Skeletal muscle tissue (tissue), 4 donors: ENCODE measurements around the gene ACO2. TPM values are rescaled to one million over a fixed set of nuclear protein-coding genes. Genes with fewer than 3 reads are reported as not detected.

Experiments used
- H3K27ac ChIP-seq: one replicate; pipeline ENCODE4 v1.7.0; 2013; ENCODE audit warnings: mild to moderate bottlenecking, low read depth, low read length, inconsistent platforms
- H3K27me3 ChIP-seq, 3 donors: one replicate each; pipeline ENCODE4 v1.7.0; 2013; ENCODE audit warnings: low read length in 3 of 3; ENCODE audit not compliant: control insufficient read depth in 3 of 3, insufficient read depth in 3 of 3
- H3K36me3 ChIP-seq, 3 donors: one replicate each; pipeline ENCODE4 v1.7.0; 2013; ENCODE audit warnings: low read length in 3 of 3; ENCODE audit not compliant: control insufficient read depth in 3 of 3, insufficient read depth in 3 of 3
- H3K4me1 ChIP-seq, 3 donors: one replicate each; pipeline ENCODE4 v1.7.0; 2013; ENCODE audit warnings: low read length in 3 of 3, mild to moderate bottlenecking in 3 of 3; ENCODE audit not compliant: control insufficient read depth in 3 of 3, insufficient read depth in 3 of 3
- H3K4me3 ChIP-seq, 3 donors: one replicate each; pipeline ENCODE4 v1.7.0; 2013; ENCODE audit warnings: low read length in 3 of 3
- H3K9ac ChIP-seq, 3 donors: one replicate each; pipeline ENCODE4 v1.7.0; 2013; ENCODE audit warnings: low read length in 3 of 3, mild to moderate bottlenecking in 3 of 3, moderate library complexity in 2 of 3, low read depth in 1 of 3
- H3K9me3 ChIP-seq, 3 donors: one replicate each; pipeline ENCODE4 v1.7.0; 2013; ENCODE audit warnings: low read length in 3 of 3; ENCODE audit not compliant: control insufficient read depth in 3 of 3
- total RNA-seq: library from RNA; depleted of rRNA; stranded (reverse); fragments of >200 nt; gene quantifications from one replicate; pipeline ENCODE4 v1.2.3, GENCODE V29; 2014
- donor health status: Osteomylitis.

Gene ACO2
- total RNA-seq, 1 donor from 2014 or later = 110 TPM

- Histone ChIP-seq H3K27me3 (no peaks in the 10 kb centered on the region), H3K27ac (no peak overlapping the region), H3K9me3 (no peaks in the 10 kb centered on the region), H3K36me3 (peaks cover 24 to 36% (median 25%) of the 10 kb centered on the region in 3 donors), H3K4me3 (no peak overlapping the region), H3K9ac (no peak overlapping the region), H3K4me1 (peaks cover 4 to 31% (median 26%) of the 10 kb centered on the region in 3 donors)
Measured at GRCh38 chr22:41535244-41535643, 66.3 kb downstream of the ACO2 start.

GRCh38 chr22:41537203-41537602 is 68.3 kb downstream of the ACO2 start:
- peaks cover 4 to 14% (median 14%) of the 10 kb centered on the region in 3 donors for H3K4me1 ChIP-seq
- no peak overlapping the region for H3K4me3 ChIP-seq
- H3K36me3 ChIP-seq = peaks cover 5 to 23% (median 8%) of the 10 kb centered on the region in 3 donors
- no peaks in the 10 kb centered on the region for H3K9me3 ChIP-seq
- no peaks in the 10 kb centered on the region for H3K27me3 ChIP-seq
- H3K9ac ChIP-seq = no peak overlapping the region
- no peak overlapping the region for H3K27ac ChIP-seq

GRCh38 chr22:41538583-41538982 is 69.7 kb downstream of the ACO2 start:
- no peaks in the 10 kb centered on the region for H3K9me3 ChIP-seq
- peaks cover 0 to 17% (median 5%) of the 10 kb centered on the region in 3 donors for H3K36me3 ChIP-seq
- no peaks in the 10 kb centered on the region for H3K27me3 ChIP-seq
- H3K4me1 ChIP-seq = peaks cover 7 to 13% (median 11%) of the 10 kb centered on the region in 3 donors
- H3K9ac ChIP-seq = no peak overlapping the region
- H3K27ac ChIP-seq = no peak overlapping the region
- no peak overlapping the region for H3K4me3 ChIP-seq

- Histone ChIP-seq H3K9me3 (no peaks in the 10 kb centered on the region), H3K27me3 (no peaks in the 10 kb centered on the region), H3K27ac (no peak overlapping the region), H3K4me3 (no peak overlapping the region), H3K36me3 (peaks cover 0 to 17% (median 2%) of the 10 kb centered on the region in 3 donors), H3K9ac (peak overlapping the region in 1 of 3 donors; percentile 23), H3K4me1 (peaks cover 9 to 20% (median 10%) of the 10 kb centered on the region in 3 donors)
Measured at GRCh38 chr22:41539146-41540005, 70.5 kb downstream of the ACO2 start.

GRCh38 chr22:41540006-41540315 is 71.0 kb downstream of the ACO2 start:
- peaks cover 13 to 24% (median 13%) of the 10 kb centered on the region in 3 donors for H3K4me1 ChIP-seq
- peaks cover 0 to 17% (median 2%) of the 10 kb centered on the region in 3 donors for H3K36me3 ChIP-seq
- H3K27me3 ChIP-seq = no peaks in the 10 kb centered on the region
- H3K9me3 ChIP-seq = no peaks in the 10 kb centered on the region
- H3K4me3 ChIP-seq = no peak overlapping the region
- H3K27ac ChIP-seq = no peak overlapping the region
- peak overlapping the region in 1 of 3 donors; percentile 23 for H3K9ac ChIP-seq

GRCh38 chr22:41540365-41540764 is 71.4 kb downstream of the ACO2 start:
- no peaks in the 10 kb centered on the region for H3K27me3 ChIP-seq
- H3K27ac ChIP-seq = no peak overlapping the region
- peaks cover 15 to 28% (median 17%) of the 10 kb centered on the region in 3 donors for H3K4me1 ChIP-seq

GRCh38 chr22:41541484-41541883 is 72.6 kb downstream of the ACO2 start:
- Histone ChIP-seq H3K4me1 (peaks cover 15 to 28% (median 17%) of the 10 kb centered on the region in 3 donors), H3K27ac (no peak overlapping the region), H3K9ac (no peak overlapping the region), H3K27me3 (no peaks in the 10 kb centered on the region), H3K36me3 (peaks cover 0 to 17% (median 2%) of the 10 kb centered on the region in 3 donors), H3K9me3 (no peaks in the 10 kb centered on the region), H3K4me3 (no peak overlapping the region)

More at GRCh38 chr22:41540365-41540764, 71.4 kb downstream of the ACO2 start:
- H3K9me3 ChIP-seq = no peaks in the 10 kb centered on the region
- H3K36me3 ChIP-seq = peaks cover 0 to 17% (median 2%) of the 10 kb centered on the region in 3 donors
- H3K4me3 ChIP-seq = no peak overlapping the region
- H3K9ac ChIP-seq = peak overlapping the region in 1 of 3 donors; percentile 23

- Histone ChIP-seq H3K27ac (no peak overlapping the region), H3K27me3 (no peaks in the 10 kb centered on the region), H3K36me3 (peaks cover 0 to 16% (median 2%) of the 10 kb centered on the region in 3 donors), H3K4me1 (peaks cover 15 to 28% (median 17%) of the 10 kb centered on the region in 3 donors), H3K9me3 (no peaks in the 10 kb centered on the region), H3K9ac (no peak overlapping the region), H3K4me3 (no peak overlapping the region)
Measured at GRCh38 chr22:41542224-41542623, 73.3 kb downstream of the ACO2 start.

- H3K36me3 ChIP-seq = peaks cover 0 to 13% (median 0%) of the 10 kb centered on the region in 3 donors
- no peaks in the 10 kb centered on the region for H3K9me3 ChIP-seq
- H3K27ac ChIP-seq = peak within 1 kb of the TSS; percentile 79
- H3K27me3 ChIP-seq = no peaks in the 10 kb centered on the region
- peak within 1 kb of the TSS; percentile 78 to 88 (median 83) for H3K9ac ChIP-seq
- peaks cover 15 to 28% (median 17%) of the 10 kb centered on the region in 3 donors for H3K4me1 ChIP-seq
- peak within 1 kb of the TSS; percentile 75 to 91 (median 88) for H3K4me3 ChIP-seq
Measured at GRCh38 chr22:41543854-41544670, 75.1 kb downstream of the ACO2 start, which contains the start of gene POLR3H. Gene POLR3H, minus strand, starts transcription at chr22:41544470. Its CDS starts 369 bp downstream, at chr22:41544101.
